Hindlimb muscle (tissue), 1 donor: ENCODE measurements around the gene DRC1. TPM values are rescaled to one million over a fixed set of nuclear protein-coding genes. Genes with fewer than 3 reads are reported as not detected.
"Not testable (repeated sequence)": the region's sequence is repeated elsewhere in the genome, so short reads cannot be mapped to it uniquely, and the experiment has no call there.

Experiments
- DNase-seq: peaks from one replicate; pipeline ENCODE4 v3.0.0-alpha.2; 2013
- polyA plus RNA-seq: library from polyadenylated mRNA; unstranded; fragments of 120-200 nt; gene quantifications from one replicate; pipeline ENCODE4 v1.2.1, GENCODE V29; 2013; ENCODE audit not compliant: insufficient read length

DRC1 gene
- polyA plus RNA-seq, 1 donor, result not detected

- no peak for DNase-seq
These were observed 62.9 kb downstream of the DRC1 start for GRCh38 chr2:26464390-26465265.

- no peak for DNase-seq
These were observed 63.7 kb downstream of the DRC1 start for GRCh38 chr2:26465266-26465925.

- no peak for DNase-seq
These were observed 64.3 kb downstream of the DRC1 start for GRCh38 chr2:26465981-26466471.

- no peak for DNase-seq
These were observed 65.1 kb downstream of the DRC1 start for GRCh38 chr2:26466662-26467310.

GRCh38 chr2:26468544-26468943 lies 66.8 kb downstream of the DRC1 start:
- DNase-seq, result not testable (repeated sequence)

- no peak for DNase-seq
These were observed 67.5 kb downstream of the DRC1 start for GRCh38 chr2:26469092-26469710.

GRCh38 chr2:26469955-26470354 lies 68.2 kb downstream of the DRC1 start:
- no peak for DNase-seq

- no peak for DNase-seq
These were observed 69.0 kb downstream of the DRC1 start for GRCh38 chr2:26470601-26471260.

- no peak for DNase-seq
These were observed 69.6 kb downstream of the DRC1 start for GRCh38 chr2:26471289-26471688.

GRCh38 chr2:26471766-26472706 lies 70.3 kb downstream of the DRC1 start:
- no peak for DNase-seq

GRCh38 chr2:26472821-26473655 lies 71.3 kb downstream of the DRC1 start:
- DNase-seq, result no peak

- no peak for DNase-seq
These were observed 72.1 kb downstream of the DRC1 start for GRCh38 chr2:26473796-26474195.

GRCh38 chr2:26474261-26474785 lies 72.6 kb downstream of the DRC1 start:
- no peak for DNase-seq

GRCh38 chr2:26475037-26475436 lies 73.3 kb downstream of the DRC1 start:
- no peak for DNase-seq

- no peak for DNase-seq
These were observed 74.2 kb downstream of the DRC1 start for GRCh38 chr2:26475832-26476501.

- no peak for DNase-seq
These were observed 75.6 kb downstream of the DRC1 start for GRCh38 chr2:26477126-26477910.

- peak; percentile 57 for DNase-seq
These were observed 76.2 kb downstream of the DRC1 start, which contains the start of gene OTOF for GRCh38 chr2:26477911-26478253. Gene OTOF, minus strand, starts transcription at chr2:26478124.

- DNase-seq, result no peak
These were observed 76.6 kb downstream of the DRC1 start for GRCh38 chr2:26478366-26478765.
